Skeletal muscle tissue (tissue), 4 donors: ENCODE data around the gene PIGW. TPM values are rescaled to one million over a fixed set of nuclear protein-coding genes. Genes with fewer than 3 reads are reported as not detected.

Experiments
- H3K27ac ChIP-seq: one replicate; pipeline ENCODE4 v1.7.0; 2013; ENCODE audit warnings: mild to moderate bottlenecking, low read depth, low read length, inconsistent platforms
- H3K27me3 ChIP-seq, 3 donors: one replicate each; pipeline ENCODE4 v1.7.0; 2013; ENCODE audit warnings: low read length in 3 of 3; ENCODE audit not compliant: control insufficient read depth in 3 of 3, insufficient read depth in 3 of 3
- H3K36me3 ChIP-seq, 3 donors: one replicate each; pipeline ENCODE4 v1.7.0; 2013; ENCODE audit warnings: low read length in 3 of 3; ENCODE audit not compliant: control insufficient read depth in 3 of 3, insufficient read depth in 3 of 3
- H3K4me1 ChIP-seq, 3 donors: one replicate each; pipeline ENCODE4 v1.7.0; 2013; ENCODE audit warnings: low read length in 3 of 3, mild to moderate bottlenecking in 3 of 3; ENCODE audit not compliant: control insufficient read depth in 3 of 3, insufficient read depth in 3 of 3
- H3K4me3 ChIP-seq, 3 donors: one replicate each; pipeline ENCODE4 v1.7.0; 2013; ENCODE audit warnings: low read length in 3 of 3
- H3K9ac ChIP-seq, 3 donors: one replicate each; pipeline ENCODE4 v1.7.0; 2013; ENCODE audit warnings: low read length in 3 of 3, mild to moderate bottlenecking in 3 of 3, moderate library complexity in 2 of 3, low read depth in 1 of 3
- H3K9me3 ChIP-seq, 3 donors: one replicate each; pipeline ENCODE4 v1.7.0; 2013; ENCODE audit warnings: low read length in 3 of 3; ENCODE audit not compliant: control insufficient read depth in 3 of 3
- total RNA-seq: library from RNA; depleted of rRNA; stranded (reverse); fragments of >200 nt; gene quantifications from one replicate; pipeline ENCODE4 v1.2.3, GENCODE V29; 2014
- donor health status: Osteomylitis.

PIGW gene
- total RNA-seq: 4.7 TPM

GRCh38 chr17:36534840-36535668, at the start of gene PIGW, which contains the start of gene MYO19:
PIGW (plus strand) TSS chr17:36534987; CDS start chr17:36537102, 2,115 bp downstream.
MYO19 (minus strand) TSS chr17:36534868; CDS start chr17:36532538, 2,330 bp downstream.
- peaks cover 12 to 30% (median 14%) of the 10 kb centered on the region in 3 donors for H3K4me1 ChIP-seq
- peaks cover 19 to 36% (median 22%) of the 10 kb centered on the region in 3 donors for H3K36me3 ChIP-seq
- no peaks in the 10 kb centered on the region for H3K27me3 ChIP-seq
- peak within 1 kb of the TSS; percentile 92 to 99 (median 98) for H3K4me3 ChIP-seq
- peak within 1 kb of the TSS; percentile 99 for H3K27ac ChIP-seq
- no peaks in the 10 kb centered on the region for H3K9me3 ChIP-seq
- peak within 1 kb of the TSS; percentile 97 to 100 (median 99) for H3K9ac ChIP-seq

GRCh38 chr17:36485027-36485426, 49.8 kb upstream of the PIGW start:
- Histone ChIP-seq H3K27me3 (peaks cover 4 to 12% (median 9%) of the 10 kb centered on the region in 3 donors), H3K9ac (no peak overlapping the region), H3K4me1 (peaks cover 27 to 32% (median 31%) of the 10 kb centered on the region in 3 donors), H3K36me3 (peaks cover 0 to 4% (median 0%) of the 10 kb centered on the region in 3 donors), H3K27ac (no peak overlapping the region), H3K9me3 (no peaks in the 10 kb centered on the region), H3K4me3 (no peak overlapping the region)

- Histone ChIP-seq H3K9me3 (no peaks in the 10 kb centered on the region), H3K27ac (no peak overlapping the region), H3K9ac (peak overlapping the region; percentile 74 to 92 (median 79)), H3K36me3 (peaks cover 0 to 4% (median 0%) of the 10 kb centered on the region in 3 donors), H3K27me3 (peaks cover 4 to 12% (median 9%) of the 10 kb centered on the region in 3 donors), H3K4me3 (peak overlapping the region; percentile 90 to 98 (median 94)), H3K4me1 (peaks cover 27 to 32% (median 31%) of the 10 kb centered on the region in 3 donors)
Measured at GRCh38 chr17:36485805-36486203, 49.0 kb upstream of the PIGW start.

DNA sequence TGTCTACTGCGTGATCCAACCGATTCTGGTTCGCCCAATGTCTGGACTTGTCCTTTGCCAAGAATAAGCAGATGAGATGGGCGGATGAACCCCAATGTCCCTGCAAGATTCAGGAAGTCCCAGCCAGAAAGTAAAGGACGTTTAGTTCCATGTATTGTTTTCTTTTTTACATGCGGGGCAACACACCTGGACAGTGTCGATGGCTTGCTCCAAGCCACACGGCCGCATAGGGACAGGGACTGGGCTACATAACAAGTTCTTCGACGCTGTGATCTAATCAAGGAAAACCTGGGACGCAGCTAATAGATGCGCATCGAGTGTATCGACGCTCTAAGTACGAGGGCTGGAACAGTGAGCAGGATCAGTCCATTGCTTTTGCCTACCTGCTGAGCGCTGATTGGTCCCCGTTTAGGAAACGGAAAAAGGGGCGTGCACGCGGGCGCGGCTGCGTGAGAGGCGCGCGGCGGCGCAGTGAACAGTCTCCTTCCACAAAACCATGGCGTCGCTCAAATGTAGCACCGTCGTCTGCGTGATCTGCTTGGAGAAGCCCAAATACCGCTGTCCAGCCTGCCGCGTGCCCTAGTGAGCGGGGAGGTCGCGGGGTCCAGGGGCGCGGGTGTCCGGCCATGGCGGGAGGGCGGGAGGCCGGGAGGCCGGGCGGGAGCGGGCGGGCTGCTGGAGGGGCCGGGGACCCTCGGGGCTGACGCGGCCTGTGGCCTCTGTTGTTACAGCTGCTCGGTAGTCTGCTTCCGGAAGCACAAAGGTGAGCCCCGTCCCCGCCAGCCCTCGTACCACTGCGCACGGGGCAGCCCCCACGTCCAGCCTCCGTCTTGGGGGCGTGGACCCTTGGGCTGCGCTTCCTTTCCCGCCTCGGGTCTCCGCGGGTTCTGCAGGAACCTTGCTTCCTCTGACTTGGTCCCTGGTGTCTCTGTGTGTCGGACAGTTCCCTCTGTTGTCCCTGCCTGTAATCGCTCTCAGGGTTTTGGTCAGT, 48.3 kb upstream of the PIGW start, which contains the start of gene ZNHIT3:
ZNHIT3 (plus strand) TSS at position 478 of the 991 bp plus-strand sequence; CDS start at position 497, 19 bp downstream.
- Histone ChIP-seq H3K36me3 (peaks cover 0 to 4% (median 0%) of the 10 kb centered on the region in 3 donors), H3K4me3 (peak within 1 kb of the TSS; percentile 90 to 98 (median 94)), H3K27ac (peak within 1 kb of the TSS; percentile 62), H3K9ac (peak within 1 kb of the TSS; percentile 79 to 94 (median 92)), H3K4me1 (peaks cover 27 to 32% (median 31%) of the 10 kb centered on the region in 3 donors), H3K27me3 (peaks cover 4 to 12% (median 9%) of the 10 kb centered on the region in 3 donors), H3K9me3 (no peaks in the 10 kb centered on the region)

- H3K36me3 ChIP-seq: peaks cover 58 to 61% (median 59%) of the 10 kb centered on the region in 3 donors
- H3K9ac ChIP-seq: no peak overlapping the region
- no peaks in the 10 kb centered on the region for H3K4me1 ChIP-seq
- H3K27ac ChIP-seq: no peak overlapping the region
- H3K27me3 ChIP-seq: no peaks in the 10 kb centered on the region
- H3K9me3 ChIP-seq: no peaks in the 10 kb centered on the region
- no peak overlapping the region for H3K4me3 ChIP-seq
Measured at GRCh38 chr17:36493956-36494355, 40.8 kb upstream of the PIGW start.

GRCh38 chr17:36494674-36495073, 40.1 kb upstream of the PIGW start:
- no peak overlapping the region for H3K4me3 ChIP-seq
- H3K36me3 ChIP-seq: peaks cover 57 to 66% (median 63%) of the 10 kb centered on the region in 3 donors
- no peak overlapping the region for H3K9ac ChIP-seq
- H3K4me1 ChIP-seq: no peaks in the 10 kb centered on the region
- H3K9me3 ChIP-seq: no peaks in the 10 kb centered on the region
- no peak overlapping the region for H3K27ac ChIP-seq
- no peaks in the 10 kb centered on the region for H3K27me3 ChIP-seq

- H3K27ac ChIP-seq: no peak overlapping the region
- H3K4me1 ChIP-seq: no peaks in the 10 kb centered on the region
- no peaks in the 10 kb centered on the region for H3K27me3 ChIP-seq
- peaks cover 57 to 66% (median 63%) of the 10 kb centered on the region in 3 donors for H3K36me3 ChIP-seq
- H3K9ac ChIP-seq: no peak overlapping the region
- H3K9me3 ChIP-seq: no peaks in the 10 kb centered on the region
- no peak overlapping the region for H3K4me3 ChIP-seq
Measured at GRCh38 chr17:36495076-36495578, 39.7 kb upstream of the PIGW start.

DNA sequence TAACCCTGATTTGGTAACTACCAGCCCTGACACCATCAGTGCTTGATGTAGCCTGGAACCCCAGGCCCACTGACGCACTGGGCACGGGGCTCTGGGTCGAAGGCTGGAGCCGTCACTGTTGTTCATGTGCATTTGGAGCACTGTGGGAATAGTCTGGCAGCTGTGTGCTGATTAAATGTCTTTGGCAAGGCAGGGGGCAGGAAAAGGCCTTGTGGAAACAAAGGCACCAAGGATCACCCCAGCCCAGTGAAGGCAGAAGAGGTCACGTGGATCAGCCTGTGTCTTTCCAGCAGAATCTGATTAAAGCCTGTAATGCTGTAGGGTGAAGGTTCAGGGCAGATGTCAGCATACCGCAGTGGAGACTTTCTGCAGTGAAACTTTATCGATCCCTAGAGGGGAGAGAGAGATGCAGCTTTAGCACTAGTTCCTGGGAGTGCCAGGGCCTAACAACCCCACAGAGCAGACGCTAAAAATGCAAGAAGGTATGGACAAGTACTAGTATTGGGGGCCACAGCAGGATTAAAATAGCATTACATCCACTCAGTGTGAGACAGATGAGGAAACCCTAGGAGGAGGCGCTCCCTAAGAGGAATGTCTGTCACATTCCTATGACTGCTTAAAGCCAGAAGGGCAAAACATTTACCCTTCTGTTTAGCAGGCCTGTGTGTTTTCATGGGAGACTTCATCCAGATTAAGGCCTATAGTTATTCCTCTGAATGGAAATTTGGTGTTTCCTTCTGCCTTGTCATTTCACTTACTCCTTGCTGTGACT, 38.6 kb upstream of the PIGW start:
- Histone ChIP-seq H3K27me3 (no peaks in the 10 kb centered on the region), H3K36me3 (peaks cover 68 to 74% (median 71%) of the 10 kb centered on the region in 3 donors), H3K4me1 (no peaks in the 10 kb centered on the region), H3K9ac (no peak overlapping the region), H3K27ac (no peak overlapping the region), H3K9me3 (no peaks in the 10 kb centered on the region), H3K4me3 (no peak overlapping the region)

- Histone ChIP-seq H3K36me3 (peaks cover 66 to 75% (median 68%) of the 10 kb centered on the region in 3 donors), H3K4me1 (no peaks in the 10 kb centered on the region), H3K27ac (no peak overlapping the region), H3K9me3 (no peaks in the 10 kb centered on the region), H3K4me3 (no peak overlapping the region), H3K9ac (no peak overlapping the region), H3K27me3 (no peaks in the 10 kb centered on the region)
Measured at GRCh38 chr17:36498155-36498554, 36.6 kb upstream of the PIGW start.
